AG09309 (cell line): ENCODE results near the gene COPS8.

Experiments used
- DNase-seq: peaks from one replicate; pipeline ENCODE4 v3.0.0-alpha.2; 2010; ENCODE audit warnings: low read depth
- H3K4me3 ChIP-seq: 2 replicates; pipeline ENCODE4 v1.5.1; 2011; ENCODE audit warnings: mild to moderate bottlenecking, low read depth, low read length, moderate library complexity; ENCODE audit not compliant: control insufficient read depth
- TF ChIP-seq, protein P1 (sequence below): IDR thresholded peaks from 2 replicates; pipeline ENCODE4 v1.5.1; 2011; ENCODE audit warnings: mild to moderate bottlenecking, low read depth, low read length, inconsistent platforms; ENCODE audit not compliant: insufficient read depth, control insufficient read depth; ENCODE audit errors: missing control alignments

Gene COPS8

DNA sequence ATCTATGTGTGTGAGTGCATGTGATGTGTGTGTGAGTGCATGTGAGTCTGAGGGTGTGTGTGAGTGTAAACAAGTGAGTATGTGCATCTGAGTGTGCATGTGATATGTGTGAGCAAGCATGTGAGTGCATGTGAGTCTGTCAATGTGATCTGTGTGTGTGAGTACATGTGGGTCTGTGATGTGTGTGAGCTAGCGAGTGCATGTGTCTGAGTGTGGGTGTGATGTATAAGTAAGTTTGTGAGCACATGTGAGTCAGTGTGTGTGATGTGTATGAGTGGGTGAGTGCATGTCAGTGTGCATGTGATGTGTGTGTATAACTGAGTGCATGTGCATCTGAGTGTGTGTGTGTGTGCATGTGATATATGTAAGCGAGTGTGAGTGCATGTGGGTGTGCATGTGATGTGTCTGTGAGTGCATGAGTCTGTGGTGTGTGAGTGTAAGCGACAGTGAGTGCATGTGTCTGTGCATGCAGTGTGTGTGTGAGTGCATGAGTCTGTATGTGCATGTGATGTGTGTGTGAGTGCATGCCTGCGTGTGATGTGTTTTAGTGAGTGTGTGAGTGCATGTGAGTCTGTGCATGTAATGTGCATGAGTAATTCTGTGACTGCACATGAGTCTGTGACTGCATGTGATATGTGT is 44.1 kb downstream of the COPS8 start:
- H3K4me3 ChIP-seq, result no peak overlapping the region
- no peak for DNase-seq
- TF ChIP-seq, protein P1, sequence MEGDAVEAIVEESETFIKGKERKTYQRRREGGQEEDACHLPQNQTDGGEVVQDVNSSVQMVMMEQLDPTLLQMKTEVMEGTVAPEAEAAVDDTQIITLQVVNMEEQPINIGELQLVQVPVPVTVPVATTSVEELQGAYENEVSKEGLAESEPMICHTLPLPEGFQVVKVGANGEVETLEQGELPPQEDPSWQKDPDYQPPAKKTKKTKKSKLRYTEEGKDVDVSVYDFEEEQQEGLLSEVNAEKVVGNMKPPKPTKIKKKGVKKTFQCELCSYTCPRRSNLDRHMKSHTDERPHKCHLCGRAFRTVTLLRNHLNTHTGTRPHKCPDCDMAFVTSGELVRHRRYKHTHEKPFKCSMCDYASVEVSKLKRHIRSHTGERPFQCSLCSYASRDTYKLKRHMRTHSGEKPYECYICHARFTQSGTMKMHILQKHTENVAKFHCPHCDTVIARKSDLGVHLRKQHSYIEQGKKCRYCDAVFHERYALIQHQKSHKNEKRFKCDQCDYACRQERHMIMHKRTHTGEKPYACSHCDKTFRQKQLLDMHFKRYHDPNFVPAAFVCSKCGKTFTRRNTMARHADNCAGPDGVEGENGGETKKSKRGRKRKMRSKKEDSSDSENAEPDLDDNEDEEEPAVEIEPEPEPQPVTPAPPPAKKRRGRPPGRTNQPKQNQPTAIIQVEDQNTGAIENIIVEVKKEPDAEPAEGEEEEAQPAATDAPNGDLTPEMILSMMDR, result no peak

DNA sequence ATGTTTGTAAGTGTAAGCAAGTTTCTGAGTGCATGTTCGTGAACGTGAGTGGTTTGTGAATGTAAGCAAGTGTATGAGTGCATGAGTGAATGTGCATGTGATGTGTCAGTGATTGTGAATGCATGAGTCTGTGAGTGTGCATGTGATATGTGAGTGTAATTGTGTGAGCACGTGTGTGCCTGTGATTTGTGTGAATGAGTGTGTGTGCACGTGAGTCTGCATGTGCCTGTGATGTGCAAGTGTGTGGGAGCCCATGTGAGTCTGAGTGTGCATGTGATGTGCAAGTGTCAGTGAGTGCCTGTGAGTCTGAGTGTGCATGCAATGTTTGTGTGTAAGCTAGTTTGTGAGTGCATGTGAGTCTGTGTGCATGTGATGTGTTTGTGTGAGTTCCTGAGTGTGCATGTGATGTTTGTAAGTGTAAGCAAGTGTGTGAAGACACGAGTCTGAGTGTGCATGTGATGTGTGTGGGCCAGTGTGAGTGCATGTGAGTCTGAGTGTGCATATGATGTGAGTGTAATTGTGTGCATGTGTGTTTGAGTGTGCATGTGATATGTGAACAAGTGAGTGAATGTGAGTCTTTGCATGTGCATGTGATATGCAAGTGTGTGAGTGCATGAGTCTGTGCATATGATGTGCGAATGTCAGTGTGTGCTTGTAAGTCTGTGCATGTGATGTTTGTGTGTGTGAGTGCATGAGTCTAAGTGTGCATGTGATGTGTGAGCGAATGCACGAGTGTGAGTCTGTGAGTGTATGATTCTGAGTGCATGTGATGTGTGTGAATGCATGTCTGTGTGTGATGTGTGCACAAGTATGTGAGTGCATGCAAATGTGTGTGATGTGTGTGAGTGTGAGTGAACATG is 45.1 kb downstream of the COPS8 start:
- H3K4me3 ChIP-seq, result no peak overlapping the region
- TF ChIP-seq, protein P1, result no peak
- no peak for DNase-seq

DNA sequence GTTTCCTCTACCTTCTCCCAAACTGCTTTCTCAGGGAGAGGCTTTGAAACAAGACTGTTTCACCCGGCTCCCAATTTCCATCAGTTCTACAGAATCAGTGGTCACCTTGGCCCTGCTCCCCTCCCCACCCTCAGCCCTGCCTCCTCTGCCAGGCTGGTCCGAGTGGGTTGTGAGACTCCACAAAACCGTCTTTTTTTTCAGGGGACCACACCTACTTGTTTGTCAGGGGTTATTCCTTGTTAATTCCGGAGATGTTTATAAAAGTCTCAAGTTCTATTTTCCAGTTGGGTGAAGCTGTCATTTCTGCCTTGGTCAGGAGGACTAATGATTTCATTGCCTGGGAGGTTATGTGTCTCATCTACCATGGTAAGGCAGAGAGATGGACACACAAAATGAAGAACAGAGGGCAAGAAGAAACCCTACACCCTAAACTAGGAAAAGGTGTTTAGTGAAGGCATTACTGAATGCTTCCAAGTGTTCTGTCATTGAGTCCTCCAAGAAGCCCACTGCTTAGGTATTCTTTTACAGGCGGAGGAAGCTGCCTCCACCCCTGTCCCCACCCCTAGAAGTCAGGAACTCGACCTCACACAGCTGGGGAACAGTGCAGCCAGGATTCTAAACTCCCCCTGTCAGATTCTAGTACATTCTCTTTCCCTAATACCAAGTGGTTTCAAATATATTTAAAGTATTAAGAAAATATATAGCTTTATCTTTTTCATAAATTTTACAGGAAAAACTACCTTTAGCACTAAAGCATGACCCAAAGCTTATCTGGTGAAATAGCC is 46.3 kb downstream of the COPS8 start:
- H3K4me3 ChIP-seq, result no peak overlapping the region
- DNase-seq, result no peak
- TF ChIP-seq, protein P1, result no peak

DNA sequence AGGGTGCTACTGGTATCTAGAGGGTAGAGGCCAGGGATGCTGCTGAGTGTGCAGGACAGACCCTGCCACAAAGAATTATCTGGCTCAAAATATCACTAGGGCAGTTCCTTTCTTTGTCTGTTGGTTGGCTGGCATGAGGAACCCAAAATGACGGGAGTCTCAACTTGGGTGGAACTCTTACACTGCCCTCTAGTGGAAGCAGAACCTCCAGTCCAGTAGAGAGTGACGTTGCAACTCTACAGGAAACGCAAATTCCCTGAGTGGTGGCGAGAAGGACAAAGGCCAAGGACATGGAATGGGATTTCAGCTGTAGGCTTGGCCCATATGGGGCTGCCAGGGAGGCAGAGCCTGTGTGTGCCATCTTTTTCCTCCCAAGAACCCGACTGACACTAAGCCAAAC is 47.1 kb downstream of the COPS8 start:
- TF ChIP-seq, protein P1, result peak; percentile 17
- no peak for DNase-seq
- no peak overlapping the region for H3K4me3 ChIP-seq

DNA sequence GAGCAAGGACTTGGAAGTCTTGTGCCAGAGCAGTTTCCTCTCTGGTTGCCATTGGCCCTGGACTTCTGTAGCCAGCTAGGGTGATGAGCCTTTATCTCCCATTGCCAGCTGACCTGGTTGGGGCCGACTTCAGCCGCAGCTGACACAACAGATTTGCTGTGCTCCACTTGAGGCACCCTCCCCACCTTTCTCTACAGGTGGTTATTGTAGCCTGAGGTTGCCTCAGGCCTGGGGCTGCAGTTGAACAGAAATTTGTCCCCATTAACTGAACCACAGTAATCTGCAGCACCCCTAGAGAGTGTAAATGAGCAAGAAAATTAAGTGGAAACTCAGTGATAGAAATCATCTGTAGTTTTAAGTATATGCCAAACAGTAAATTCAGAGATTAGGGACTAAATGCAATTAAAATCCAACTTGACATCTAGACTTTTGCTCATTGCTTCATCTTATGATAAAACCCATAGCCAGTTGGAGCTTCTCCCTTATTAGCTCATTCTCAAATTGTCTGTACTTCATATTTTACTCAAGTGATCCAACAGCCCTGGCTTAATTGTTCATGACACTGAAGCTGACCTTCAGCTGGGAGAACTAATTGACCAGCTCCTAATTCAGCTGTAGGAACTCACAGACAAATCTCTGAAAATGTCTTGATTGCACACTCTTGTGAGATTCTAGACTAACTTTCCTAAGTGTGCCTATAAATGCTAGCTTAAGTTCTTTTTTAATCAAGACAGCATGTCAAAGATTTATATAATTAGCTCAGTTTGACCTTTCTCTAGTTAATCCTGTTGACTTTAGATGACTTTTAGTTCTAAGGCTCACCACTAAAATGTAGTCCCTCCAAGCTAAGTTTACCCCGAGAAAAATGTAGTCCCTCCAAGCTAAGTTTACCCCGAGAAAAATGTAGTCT is 48.9 kb downstream of the COPS8 start:
- TF ChIP-seq, protein P1, result no peak
- no peak for DNase-seq
- H3K4me3 ChIP-seq, result no peak overlapping the region

DNA sequence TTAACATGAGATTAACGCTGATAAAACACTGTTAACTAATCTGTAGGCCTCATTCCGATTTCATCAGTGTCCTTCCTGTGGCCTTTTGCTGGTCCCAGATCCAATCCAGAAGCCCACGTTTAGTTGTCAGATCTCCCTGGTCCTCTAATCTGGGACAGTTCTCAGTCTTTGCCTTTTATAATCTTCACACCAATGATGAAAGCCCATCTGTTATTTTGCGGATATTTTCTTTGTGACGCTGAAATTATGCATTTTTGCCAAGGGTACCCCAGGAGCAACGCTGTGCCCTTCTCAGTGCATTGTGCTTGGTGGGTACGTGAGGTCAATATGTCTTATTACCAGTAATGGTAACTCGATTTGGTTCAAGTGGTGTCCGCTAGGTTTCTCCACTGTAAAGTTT is 51.1 kb downstream of the COPS8 start:
- DNase-seq, result no peak
- H3K4me3 ChIP-seq, result no peak overlapping the region
- TF ChIP-seq, protein P1, result no peak
